ENCODE data around the gene RAD23A.
A peak's percentile ranks its signal among the peaks of the same experiment; 100 is the strongest.

The RAD23A gene

GRCh38 chr19:12940897-12941296, 4.8 kb upstream of the RAD23A start:
- no peak for TF ChIP-seq CTCF (IDR thresholded peaks at IDR 0.05)
- Histone ChIP-seq H3K9me3 (no peaks in the 10 kb centered on the region), H3K36me3 (peaks cover 25% of the 10 kb centered on the region), H3K4me1 (ENCODE audit: control insufficient read depth in 1 of 2, insufficient read depth in 1 of 2, low read depth in 1 of 2, low read length in 1 of 2) (peaks cover 49 to 55% of the 10 kb centered on the region in 2 experiments), H3K4me3 (ENCODE audit: low read depth in 1 of 2, low read length in 1 of 2) (no peak overlapping the region), H3K27ac (no peak overlapping the region), H3K27me3 (no peaks in the 10 kb centered on the region)

GRCh38 chr19:12943437-12944044, 2.1 kb upstream of the RAD23A start:
- H3K4me1 ChIP-seq (ENCODE audit: control insufficient read depth in 1 of 2, insufficient read depth in 1 of 2, low read depth in 1 of 2, low read length in 1 of 2) = peaks cover 36 to 43% of the 10 kb centered on the region in 2 experiments
- no peaks in the 10 kb centered on the region for H3K27me3 ChIP-seq
- peaks cover 33% of the 10 kb centered on the region for H3K36me3 ChIP-seq
- no peaks in the 10 kb centered on the region for H3K9me3 ChIP-seq
- no peak overlapping the region for H3K4me3 ChIP-seq (ENCODE audit: low read depth in 1 of 2, low read length in 1 of 2)
- peak overlapping the region; percentile 51 for H3K27ac ChIP-seq
- no peak for TF ChIP-seq CTCF (IDR thresholded peaks at IDR 0.05)

GRCh38 chr19:12944104-12944674, 1.5 kb upstream of the RAD23A start:
- Histone ChIP-seq H3K4me1 (ENCODE audit: control insufficient read depth in 1 of 2, insufficient read depth in 1 of 2, low read depth in 1 of 2, low read length in 1 of 2) (peaks cover 30 to 38% of the 10 kb centered on the region in 2 experiments), H3K4me3 (ENCODE audit: low read depth in 1 of 2, low read length in 1 of 2) (no peak overlapping the region), H3K27ac (peak overlapping the region; percentile 81), H3K27me3 (no peaks in the 10 kb centered on the region), H3K9me3 (no peaks in the 10 kb centered on the region), H3K36me3 (peaks cover 39% of the 10 kb centered on the region)
- no peak for TF ChIP-seq CTCF (IDR thresholded peaks at IDR 0.05)

GRCh38 chr19:12946092-12946721, 545 bp downstream of the RAD23A start:
- H3K36me3 ChIP-seq = peaks cover 35% of the 10 kb centered on the region
- H3K27ac ChIP-seq = peak overlapping the region; percentile 81
- H3K9me3 ChIP-seq = no peaks in the 10 kb centered on the region
- H3K4me1 ChIP-seq (ENCODE audit: control insufficient read depth in 1 of 2, insufficient read depth in 1 of 2, low read depth in 1 of 2, low read length in 1 of 2) = peaks cover 19 to 20% of the 10 kb centered on the region in 2 experiments
- no peaks in the 10 kb centered on the region for H3K27me3 ChIP-seq
- peak overlapping the region; percentile 68 to 95 for H3K4me3 ChIP-seq (ENCODE audit: low read depth in 1 of 2, low read length in 1 of 2)
- no peak for TF ChIP-seq CTCF (IDR thresholded peaks at IDR 0.05)

- Histone ChIP-seq H3K4me3 (ENCODE audit: low read depth in 1 of 2, low read length in 1 of 2) (peak overlapping the region; percentile 68 to 95), H3K36me3 (peaks cover 30% of the 10 kb centered on the region), H3K27ac (peak overlapping the region; percentile 81), H3K4me1 (ENCODE audit: control insufficient read depth in 1 of 2, insufficient read depth in 1 of 2, low read depth in 1 of 2, low read length in 1 of 2) (peaks cover 19 to 20% of the 10 kb centered on the region in 2 experiments), H3K27me3 (no peaks in the 10 kb centered on the region), H3K9me3 (no peaks in the 10 kb centered on the region)
- no peak for TF ChIP-seq CTCF (IDR thresholded peaks at IDR 0.05)
These were observed 1.3 kb downstream of the RAD23A start for GRCh38 chr19:12946731-12947496.
